NCI-H2171 treated with DMSO at 0.1 percent for 48 hours (cell line): ENCODE results near the gene SRGAP3.

Source experiments
- DNase-seq: peaks from one replicate; lab custom pipeline; 2025; lab: John Stamatoyannopoulos, UW

SRGAP3 gene

DNA sequence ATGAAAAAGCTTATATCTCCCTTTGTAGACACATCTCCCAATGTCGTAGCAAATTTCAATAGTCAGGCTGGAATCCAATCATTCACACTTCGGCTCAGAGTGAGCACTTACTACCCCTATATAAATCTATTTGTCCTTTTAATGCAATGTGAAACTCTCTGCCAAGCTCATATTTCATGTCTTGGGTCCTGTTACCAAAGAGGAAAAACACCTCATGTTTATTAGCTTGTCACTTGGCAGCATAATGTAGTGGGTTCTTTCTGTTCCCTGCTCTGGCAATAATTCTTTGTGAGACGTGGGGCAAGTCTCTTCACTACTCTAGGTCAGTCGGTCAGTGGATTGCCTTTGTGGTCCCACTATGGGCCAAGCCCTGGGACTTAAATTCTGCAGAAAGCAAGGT, 107.1 kb downstream of the SRGAP3 start:
- peak; percentile 61 for DNase-seq

DNA sequence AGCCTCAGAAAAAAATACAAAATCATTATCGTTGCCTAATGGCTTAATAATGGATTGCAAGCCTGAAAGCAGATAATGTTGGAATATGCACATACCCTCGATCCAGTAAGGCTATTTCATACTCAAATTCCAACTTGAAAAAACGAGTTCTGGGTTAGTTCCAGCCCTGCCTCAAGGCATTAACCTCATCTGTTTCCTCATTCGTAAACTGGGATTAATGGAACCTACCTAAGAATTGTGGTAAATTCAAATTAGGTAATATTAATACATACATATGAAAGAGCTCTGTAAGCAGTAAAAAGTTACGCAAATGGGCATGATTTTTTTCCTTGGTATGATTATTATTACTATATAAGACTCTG, 107.5 kb downstream of the SRGAP3 start:
- DNase-seq: no peak

DNA sequence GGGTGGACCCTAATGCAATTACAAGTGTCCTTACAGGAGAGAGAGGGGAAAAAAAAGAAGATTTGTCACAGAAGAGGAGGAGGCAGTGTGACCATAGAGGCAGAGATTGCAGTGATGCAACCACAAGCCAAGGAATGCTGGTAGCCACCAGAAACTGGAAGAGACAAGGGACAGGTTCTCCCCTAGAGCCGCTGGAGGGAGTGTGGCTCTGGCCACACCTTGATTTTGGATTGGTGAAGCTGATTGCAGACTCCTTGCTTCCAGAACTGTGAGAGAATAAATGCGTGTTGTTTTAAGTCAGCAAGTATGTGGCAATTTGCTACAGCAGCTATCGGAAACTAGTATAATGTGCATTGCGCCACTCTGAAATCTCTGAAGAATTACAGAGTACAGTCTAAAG, 110.1 kb downstream of the SRGAP3 start:
- DNase-seq: no peak

DNA sequence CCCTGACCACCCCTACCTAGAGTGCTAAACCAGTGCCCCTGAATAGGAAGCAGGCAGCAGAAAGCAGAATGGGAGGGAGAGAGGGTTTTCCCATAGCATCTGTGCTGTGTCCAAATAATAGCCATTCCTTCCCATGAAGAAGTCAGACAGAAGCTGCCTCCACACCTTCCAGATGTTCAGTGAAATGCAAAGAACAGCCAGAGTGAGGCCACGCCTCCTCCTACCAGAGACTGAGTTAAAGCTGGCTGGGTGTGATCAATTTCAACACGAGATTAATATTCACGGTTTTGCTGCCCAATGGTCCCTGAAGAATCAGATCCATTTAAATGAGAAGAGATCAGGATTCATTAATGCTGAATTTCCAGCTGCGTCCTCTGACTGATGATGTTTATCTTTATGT, 111.8 kb downstream of the SRGAP3 start:
- DNase-seq: peak; percentile 3

DNA sequence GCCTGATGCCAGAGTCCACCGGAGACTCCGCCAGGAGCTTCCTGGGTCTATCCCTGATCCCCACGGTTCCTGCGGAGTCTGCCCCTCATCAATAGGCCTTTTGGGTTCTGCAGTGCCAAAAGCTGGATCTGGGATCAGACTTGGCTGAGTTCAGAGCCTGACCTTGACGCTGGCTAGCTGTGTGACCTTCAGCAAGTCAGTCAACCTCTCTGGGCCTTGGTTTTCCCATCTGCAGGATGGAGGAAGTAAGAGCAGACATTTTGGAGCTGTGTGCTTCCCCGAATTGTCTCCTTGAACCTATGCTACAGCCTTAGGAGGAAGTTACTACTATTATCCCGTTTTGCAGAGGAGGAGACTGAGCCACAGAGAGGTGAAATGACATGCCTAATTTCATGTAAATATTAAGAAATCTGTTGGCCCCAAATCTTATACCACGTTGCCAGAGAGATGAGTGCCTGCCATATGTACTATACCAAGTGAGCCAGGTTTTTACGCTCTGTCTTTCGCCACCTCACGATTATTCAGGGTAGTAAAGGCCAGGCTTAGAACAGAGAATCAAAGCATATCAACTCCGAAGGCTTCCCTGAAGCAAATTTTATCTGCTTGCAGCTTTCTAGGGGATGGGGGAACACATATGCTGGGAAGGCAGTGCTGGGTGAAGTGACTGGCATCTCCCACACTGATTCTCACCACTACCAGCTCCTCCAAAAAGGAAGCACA, 112.5 kb downstream of the SRGAP3 start:
- DNase-seq: no peak

DNA sequence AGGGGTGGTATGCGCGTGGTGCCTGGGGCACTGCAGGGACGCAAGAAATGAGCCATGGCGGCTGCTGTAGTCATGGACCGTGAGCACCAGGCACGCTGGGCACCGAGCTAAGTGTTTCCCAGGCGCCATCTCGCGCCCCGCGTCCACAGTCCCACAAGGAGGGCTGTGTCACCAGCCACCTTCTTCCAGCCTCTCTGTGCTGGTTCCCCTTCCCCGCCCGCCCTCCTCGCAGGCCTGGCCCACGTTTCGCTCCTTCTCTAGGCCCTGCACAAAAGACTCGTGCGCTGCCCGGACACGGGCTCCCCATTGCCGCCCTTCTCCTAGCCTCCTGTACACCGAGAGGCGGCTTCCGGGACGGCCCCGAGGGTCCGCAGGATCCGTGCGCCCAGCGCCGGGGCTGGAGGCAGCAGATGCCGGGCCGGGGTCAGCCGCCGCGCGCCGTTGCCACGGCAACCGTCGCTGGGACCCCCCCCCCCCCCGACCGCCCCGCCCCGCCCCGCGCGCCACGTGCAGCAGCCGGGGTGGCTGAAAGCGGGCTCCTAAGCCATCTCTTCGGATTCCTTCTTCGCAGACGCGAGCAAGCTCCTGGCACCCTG, 113.4 kb downstream of the SRGAP3 start:
- DNase-seq: no peak

DNA sequence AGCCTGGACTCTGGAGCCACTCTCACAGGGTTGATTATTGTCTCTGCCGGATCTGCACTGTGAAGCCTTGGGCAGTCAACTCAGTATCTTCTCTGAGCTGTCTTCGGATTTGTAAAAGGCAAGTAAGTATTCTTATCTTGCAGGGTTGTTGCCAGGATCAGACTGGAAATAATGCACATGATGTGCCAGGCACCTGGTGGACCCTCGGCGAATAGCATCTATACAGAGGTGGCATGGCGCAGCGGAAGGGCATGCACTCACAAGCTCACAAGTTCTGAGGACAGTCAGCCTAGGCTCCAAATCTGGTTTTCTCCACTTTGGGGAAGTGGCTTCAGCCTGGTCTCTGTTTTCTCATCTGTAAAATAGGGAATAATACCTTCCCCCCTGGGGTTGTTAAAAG, 113.9 kb downstream of the SRGAP3 start:
- DNase-seq: no peak

DNA sequence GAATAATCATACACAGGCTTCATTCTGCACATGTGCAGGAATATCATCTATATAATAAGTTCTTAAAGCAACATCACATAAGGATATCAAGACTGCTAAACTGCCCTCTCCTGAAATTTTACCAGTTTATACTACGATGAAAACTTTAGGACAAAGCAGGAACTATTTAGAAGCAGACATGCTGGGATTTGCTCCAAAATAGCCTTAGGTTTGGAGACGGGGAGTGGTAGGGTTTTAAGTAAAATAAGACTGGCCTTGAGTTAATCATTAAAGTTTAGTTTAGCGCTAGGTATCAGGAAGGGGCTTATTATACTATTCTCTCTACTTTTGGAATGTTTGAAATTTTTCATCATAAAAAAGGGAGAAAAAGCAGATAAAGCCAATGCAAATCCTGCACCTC, 115.8 kb downstream of the SRGAP3 start:
- DNase-seq: no peak

DNA sequence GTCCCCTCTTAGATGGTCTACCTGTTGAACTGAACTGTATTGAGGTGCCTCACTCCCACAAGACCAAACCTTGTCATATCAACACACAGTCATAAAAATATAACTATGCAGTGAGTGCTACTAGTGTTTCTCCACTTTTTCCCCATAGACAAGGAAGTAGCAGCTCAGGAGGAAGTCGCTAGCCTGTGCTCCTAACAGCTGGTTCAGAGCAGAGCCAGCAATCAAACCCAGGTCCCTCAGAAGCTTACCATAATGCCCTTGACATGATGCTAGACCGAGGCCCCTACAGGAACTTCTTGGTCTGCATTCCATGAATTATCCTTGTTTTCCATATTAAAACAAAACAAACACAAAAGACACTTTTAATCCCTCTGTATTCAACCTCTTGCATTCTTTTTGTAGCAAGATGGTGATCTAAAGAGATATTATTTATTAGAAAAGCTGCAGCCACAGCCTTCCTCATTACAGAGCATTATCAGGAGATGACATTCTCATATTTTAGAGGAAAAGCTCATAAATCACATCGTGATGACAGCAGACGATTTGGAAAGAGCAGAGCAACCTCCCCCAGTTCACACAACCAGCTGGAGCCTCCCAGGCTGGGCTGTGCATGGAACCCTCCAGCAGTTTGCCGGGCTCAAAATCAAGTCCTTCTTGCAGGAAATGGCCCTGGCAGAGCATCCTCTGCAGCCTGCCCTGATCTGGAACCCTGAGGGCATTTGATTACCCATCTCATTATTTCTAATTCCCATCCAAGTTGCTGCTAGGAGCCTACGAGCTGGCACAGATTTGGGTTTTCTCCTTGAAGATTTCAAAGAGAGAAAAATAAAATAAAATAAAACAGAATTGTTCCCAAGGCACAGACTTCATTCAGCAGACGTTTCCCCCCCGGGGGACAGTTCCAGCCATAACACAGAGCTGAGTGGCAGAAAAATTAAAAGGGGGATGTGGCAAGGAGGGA, 118.8 kb downstream of the SRGAP3 start:
- DNase-seq: peak; percentile 23

DNA sequence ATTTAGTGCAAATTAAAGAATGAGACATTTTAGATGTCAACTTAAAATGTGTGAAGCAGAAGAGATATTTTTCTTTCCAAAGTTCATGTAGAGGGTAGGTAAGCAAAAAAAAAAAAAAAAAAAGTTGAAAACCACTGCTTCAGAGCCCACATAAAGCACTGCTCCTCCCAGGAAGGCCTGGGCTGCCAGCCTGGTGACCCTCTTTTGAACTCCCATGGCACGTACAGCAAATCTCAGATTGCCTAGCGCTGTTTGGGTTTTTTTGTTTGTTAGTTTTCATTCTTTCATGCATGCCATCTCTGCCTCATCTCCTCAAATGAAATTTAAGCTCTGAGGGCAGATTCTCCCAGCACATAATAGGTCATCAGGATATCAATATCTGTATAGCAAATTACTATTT, 120.1 kb downstream of the SRGAP3 start:
- DNase-seq: no peak

DNA sequence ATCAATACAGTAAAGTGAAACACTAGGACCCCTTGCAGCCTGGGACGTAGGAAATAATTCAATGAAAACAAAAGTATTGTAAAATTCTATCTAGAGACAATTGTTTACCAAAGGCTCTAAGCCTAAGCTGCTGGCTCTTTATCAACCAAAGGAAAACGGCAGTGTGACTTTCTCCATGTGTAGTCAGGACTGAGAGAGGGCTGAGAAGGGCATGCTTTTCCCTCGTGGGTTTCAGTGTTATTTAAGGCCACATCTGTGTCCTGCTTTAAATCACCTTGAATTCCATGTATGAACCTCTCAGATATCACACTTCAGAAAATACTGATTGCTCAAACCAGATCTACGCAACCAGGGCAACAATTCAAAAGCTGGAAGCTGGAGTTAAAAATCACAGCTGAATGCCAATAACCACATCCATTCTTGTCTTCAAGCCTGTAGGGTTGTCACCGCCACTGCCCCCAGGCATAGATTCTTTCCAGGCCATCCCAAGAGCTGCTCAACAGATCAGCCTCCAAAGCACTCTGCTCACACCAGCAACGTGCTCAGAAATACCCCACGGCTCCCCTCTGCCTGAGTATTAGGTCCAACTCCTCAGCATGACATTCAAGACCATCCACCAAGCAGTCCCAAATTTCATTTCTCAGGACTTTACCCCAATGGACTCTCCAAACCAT, 124.0 kb downstream of the SRGAP3 start:
- no peak for DNase-seq

DNA sequence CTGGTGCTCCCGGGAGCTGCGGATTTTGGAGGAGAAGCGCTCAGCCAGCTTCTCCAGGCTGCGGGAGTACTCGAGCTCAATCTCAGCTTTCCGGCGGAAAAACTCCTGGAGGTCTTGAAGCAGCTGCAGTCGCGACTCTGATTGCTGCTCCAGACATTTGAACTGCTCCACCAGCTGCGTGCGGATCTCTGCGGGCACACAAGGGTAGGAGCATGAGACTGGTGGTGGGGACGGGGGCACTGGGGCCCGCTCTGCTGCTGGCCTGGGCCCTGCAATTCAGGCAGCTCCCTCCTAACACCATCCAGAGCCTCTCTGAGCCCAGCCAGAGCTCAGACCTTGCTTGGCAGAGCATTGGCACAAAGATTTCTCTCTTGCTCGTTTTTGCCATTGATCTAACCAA, 124.7 kb downstream of the SRGAP3 start:
- no peak for DNase-seq

DNA sequence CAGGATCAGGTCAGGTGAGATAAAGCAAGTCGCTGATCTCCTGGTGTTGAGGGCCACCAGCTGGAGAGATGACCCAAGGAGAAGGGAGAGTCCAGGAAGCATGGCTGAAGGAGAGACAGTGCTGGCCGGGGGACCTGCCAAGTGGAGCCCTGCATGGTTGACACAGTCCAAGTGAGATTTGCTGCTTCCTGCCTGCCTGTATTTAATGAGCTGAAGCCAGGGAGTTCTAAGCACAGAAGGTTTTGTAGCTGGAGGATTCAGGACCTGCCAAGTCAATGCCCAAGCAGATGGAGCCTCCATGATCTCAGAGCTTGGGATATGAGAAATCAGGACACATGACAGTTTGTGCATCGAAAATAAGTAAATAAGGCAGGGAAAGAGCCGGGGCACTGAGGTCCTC, 125.6 kb downstream of the SRGAP3 start:
- DNase-seq: no peak

DNA sequence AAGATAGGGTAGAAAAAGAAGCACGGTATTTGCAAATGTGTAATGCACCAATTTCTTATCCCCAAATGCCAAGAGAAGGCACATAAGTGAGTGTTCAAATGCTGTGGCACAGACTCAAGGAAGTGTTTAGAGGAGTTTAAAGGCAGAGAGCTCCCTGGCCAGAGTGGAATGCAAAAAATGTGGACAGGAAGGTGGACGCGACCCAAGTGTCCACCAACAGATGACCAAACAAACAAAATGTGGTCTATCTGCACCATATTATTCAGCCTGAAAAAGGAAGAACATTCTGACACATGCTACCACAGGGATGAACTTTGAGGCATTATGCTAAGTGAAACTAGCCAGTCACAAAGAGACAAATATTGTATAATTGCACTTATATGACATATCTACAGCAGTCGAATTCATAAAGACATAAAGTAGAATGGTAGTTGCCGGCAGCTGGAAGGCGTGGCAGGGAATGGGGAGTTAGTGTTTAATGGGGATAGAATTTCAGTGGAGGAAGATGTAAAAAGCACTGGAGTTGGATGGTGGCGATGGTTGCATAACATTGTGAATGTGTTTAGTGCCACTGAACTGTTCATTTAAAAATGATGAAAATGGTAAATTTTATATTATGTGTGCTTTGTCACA, 126.6 kb downstream of the SRGAP3 start:
- DNase-seq: no peak

DNA sequence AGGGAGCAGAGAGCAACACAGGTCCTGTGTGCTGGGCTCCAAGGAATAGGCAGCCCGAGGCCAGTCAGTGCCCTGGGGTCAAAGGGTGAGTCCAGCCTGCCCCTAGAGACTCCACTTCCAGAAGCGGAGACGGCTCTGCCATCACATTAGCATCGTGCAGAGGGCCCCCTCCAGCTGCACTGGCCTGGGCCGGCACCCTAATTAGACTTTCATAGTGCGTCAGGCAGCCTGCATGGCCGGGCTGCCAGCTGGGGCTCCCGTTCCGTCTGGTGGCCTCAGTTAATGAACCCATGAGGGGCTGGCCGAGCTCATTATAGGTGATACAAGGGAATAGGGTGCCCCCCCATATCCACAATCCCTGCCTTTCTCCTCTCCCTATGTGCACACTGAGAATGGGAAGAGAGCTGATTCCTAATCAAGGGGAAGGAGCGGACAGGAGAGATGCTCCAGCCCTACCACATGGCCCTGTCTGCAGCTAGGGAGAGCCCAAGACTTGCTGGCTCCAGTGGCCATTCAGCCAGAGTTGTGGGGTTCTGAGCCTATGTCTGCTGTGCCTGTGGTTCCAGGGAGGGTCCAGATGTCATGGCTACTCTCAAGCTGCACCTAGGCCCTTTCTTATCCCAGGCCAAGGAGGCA, 128.0 kb downstream of the SRGAP3 start:
- DNase-seq: no peak

DNA sequence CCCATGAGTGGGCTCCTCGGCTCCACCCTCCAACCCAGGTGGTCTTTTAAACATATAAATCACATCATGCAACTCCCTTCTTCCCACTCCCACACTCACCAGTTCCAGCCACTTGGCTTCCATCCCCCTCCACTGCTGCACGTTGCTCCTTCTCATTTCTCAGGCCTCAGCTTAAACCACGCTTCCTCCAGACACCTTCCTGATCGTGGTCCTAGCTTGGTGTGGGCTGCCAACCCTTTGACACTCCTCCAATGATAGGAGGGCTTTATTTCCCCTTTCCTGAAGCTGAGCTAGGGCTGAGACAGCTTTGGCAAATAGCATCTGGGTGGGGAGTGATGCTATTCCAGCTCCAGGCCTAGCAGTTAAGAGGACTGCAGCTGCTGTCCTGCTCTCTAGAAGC, 130.1 kb downstream of the SRGAP3 start:
- no peak for DNase-seq

DNA sequence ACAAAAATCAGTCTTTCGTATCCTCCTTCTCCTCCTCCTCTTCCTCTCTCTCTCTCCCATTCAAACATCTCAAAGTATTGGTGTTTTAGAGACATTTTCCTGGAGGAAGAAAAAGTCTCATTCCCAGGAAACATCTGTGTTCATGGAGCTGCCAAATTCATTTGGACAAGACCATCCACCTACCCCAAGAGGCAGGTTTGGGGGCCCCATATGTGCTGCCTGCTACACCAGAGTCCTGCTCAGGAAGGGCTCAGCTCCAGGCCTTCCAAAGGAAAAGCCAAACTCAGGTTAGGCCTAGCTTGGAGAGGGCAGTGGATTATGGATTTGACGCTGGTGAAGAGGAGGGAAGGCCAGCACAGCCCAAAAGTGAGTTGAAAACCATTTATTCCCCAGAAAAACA, 131.2 kb downstream of the SRGAP3 start:
- no peak for DNase-seq

DNA sequence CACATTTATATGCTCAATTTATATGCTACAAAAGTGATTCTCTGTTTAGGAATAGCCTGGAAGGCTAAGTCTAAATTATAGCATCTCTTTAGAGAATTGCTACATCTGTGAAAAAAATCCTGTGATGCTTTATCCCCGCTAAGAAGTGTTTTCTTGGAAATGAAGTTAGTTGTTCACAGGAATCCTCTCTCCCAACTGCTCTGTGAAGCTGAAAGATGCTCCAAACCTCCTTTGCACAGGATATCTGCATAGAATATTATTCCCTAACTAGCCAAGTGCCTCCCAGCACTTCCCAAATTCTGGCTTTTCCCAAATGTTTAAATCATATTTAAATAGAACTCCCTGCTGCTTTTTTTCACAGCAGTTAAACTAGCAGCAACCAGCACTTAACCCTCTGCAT, 132.2 kb downstream of the SRGAP3 start:
- no peak for DNase-seq

DNA sequence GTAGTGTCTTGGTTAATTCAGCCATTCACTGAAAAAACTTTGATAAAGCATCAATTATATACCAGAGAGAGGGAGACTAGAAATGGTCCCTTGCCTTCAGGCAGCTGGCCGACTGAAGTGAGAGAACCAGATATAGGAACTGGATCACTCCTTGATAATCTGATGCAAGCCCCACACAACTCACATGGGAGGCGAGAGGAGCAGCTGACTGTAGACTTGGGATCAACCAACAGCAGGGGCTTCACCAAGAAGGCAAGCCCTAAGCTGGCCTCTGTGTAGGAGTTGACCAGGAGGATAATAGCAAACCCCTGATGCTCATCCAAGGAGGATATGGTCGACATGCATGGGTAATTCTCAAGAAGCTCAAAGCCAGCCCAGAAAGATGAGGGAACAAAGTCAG, 133.1 kb downstream of the SRGAP3 start:
- no peak for DNase-seq

DNA sequence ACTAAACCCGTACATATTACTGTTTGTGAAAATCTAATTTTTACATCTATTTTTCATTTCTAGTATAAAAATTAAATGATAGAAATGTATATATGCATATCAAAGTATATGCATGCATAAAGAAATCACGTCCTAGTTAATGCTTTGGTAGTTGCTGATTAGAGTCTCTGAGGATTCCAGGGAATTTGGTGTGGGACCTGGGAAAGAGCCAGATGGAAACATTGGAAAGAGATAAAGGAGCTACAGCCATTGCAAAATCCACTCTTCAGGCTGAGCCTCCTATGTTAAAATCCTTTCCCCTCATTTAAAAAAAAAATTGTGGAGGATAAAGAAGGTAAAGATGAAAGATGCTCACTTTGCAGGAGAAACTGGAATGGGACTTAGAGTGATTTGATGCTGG, 134.1 kb downstream of the SRGAP3 start:
- DNase-seq: no peak

DNA sequence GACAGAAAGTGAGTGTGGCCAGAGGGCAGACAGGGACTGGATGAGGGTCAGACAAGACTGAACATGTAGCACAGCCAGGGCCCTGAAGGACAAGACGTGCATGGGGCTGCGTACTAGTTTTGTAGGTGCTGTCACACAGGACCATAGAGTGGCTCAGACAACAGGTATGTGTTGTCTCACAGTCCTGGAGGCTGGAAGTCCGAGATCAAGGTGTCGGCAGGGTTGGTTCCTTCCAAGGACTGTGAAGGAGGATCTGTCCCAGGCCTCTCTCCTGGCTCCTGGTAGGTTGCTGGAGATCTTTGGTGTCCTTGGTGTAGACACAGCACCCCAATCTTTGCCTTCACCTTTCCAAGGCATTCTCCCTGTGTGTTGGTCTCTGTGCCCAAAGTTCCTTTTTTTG, 136.4 kb downstream of the SRGAP3 start:
- DNase-seq: no peak

DNA sequence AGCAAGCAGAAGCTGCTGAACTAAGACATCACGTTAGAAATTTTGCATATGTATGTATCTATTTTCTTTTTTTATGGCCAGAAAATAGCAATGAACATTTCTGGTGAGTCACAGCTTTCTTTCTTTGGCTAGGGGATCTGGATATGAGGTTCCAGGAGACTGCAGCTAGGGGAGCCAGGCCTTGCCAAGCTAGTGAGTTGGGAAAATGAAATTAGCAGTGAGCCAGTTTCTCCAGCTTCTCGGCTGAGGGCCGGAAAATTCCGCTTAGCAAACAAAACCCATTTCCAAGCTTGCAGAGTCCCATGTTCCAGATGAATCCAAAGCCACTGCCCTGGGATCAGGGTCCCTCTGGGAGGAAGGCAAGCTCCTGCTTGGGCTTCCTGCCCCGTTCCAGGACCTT, 137.6 kb downstream of the SRGAP3 start:
- no peak for DNase-seq
